HG02973 (cell line): ENCODE results near the gene DNAH6.

ENCODE experiments used
- ATAC-seq: cut with Tn5 transposase; IDR thresholded peaks from one replicate; pipeline ENCODE4 v1.9.1; 2021; ENCODE audit warnings: moderate library complexity; ENCODE audit not compliant: unreplicated experiment

The DNAH6 gene

GRCh38 chr2:84628486-84628885 is 112.2 kb downstream of the DNAH6 start:
- no peak for ATAC-seq

DNA sequence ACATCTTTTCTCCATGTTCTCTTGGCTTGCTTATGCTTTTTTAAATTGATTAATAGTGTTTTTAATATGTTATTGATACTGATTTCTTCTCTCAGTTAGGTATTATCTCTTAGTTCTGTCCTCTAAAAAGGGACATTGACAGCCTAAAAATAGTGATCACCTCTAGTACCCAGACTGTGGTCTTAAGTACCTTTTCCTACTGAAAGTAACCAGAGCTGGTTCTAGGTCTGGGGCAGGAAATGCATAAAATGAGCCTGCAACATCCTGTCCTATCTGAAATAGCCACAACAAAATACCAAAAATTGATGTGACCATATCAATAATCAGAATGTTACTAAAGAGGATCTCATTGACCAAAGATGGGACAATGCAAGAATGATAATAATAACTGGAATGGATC is 113.3 kb downstream of the DNAH6 start:
- no peak for ATAC-seq

DNA sequence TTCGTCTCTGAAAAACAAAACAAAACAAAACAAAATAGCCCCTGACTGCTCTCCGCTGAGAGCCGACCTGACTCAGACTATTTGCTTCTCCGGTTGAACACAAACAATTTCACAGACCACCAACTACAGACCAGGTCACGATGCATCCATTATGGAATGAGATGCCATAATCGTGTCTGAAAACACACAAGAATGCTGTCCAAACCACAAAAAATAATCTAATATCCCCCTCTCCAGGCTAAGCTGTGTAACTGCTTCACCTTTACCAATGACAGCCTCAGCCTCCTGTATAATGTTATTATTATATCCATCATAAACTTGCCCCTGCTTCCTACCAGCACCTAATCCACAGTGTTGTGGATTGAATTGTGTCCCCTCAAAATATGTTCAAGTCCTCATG is 114.7 kb downstream of the DNAH6 start:
- ATAC-seq = no peak

DNA sequence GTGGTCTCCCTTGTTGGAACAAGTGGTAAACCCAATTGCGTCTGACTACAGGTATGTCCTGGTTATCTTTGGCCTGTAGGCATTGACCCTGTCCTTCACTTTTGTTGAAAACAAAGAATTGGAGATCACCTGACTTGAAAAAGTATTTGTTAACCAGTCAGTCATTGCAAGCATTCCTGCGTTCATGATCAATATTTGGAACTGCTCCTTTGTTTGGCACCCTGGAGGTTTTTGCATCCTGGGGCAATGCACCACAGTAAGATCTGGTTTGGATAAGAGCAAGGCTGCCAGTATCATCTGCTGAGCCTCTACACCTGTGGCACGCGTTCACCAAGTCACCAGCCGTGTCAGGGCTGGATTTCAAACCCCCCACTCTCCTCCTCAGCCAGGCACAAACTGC is 115.7 kb downstream of the DNAH6 start:
- ATAC-seq = no peak

DNA sequence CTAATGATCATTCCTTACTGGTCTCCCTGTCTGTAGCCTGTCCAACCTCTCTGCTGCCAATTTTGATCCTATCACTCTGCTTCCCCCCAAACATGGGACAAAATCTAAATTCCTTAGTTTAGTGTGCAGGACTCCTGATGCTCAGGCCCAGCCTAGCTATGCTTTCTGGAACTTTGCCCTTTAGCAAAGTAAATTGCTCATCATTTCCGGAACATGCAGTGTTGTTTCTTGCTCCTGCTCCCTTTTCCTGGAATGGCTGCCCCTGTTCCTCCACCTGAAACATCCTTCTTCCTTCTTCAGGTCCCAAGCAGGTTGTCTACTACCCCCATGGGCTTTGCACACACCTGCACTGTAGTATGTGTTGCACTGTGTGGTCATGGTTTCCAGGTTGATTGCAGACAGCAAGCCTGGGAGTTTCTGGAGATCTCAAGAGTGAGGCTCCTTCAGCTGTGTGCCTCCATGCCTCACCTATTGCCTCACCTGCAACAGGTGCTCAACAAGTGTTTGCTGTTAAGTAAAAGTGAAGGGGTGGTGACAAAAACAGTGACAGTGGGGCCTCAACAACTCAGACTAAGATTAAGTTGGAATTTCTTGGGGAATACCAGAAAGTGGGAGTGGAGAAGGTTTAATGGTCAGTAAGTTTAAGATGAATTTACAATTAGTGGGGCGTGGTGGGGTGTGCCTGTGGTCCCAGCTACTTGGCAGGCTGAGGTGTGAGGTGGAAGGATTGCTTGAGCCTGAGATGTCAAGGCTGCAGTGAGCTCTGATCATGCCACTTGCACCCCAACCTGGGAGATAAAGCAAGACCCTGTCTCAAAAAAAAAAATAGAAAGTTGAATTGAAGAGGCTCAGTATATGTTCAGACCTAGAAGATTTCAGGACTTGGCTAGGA is 120.0 kb downstream of the DNAH6 start:
- no peak for ATAC-seq

GRCh38 chr2:84639751-84640150 is 123.5 kb downstream of the DNAH6 start:
- ATAC-seq = no peak

- ATAC-seq = no peak
Measured at GRCh38 chr2:84640411-84640810, 124.1 kb downstream of the DNAH6 start.

- ATAC-seq = no peak
Measured at GRCh38 chr2:84641021-84641420, 124.7 kb downstream of the DNAH6 start.

- ATAC-seq = no peak
Measured at GRCh38 chr2:84643991-84644390, 127.7 kb downstream of the DNAH6 start.

GRCh38 chr2:84646514-84646913 is 130.2 kb downstream of the DNAH6 start:
- no peak for ATAC-seq

- ATAC-seq = no peak
Measured at GRCh38 chr2:84647267-84647666, 131.0 kb downstream of the DNAH6 start.

- no peak for ATAC-seq
Measured at GRCh38 chr2:84649058-84649457, 132.8 kb downstream of the DNAH6 start.

GRCh38 chr2:84649487-84650142 is 133.3 kb downstream of the DNAH6 start:
- no peak for ATAC-seq

- ATAC-seq = no peak
Measured at GRCh38 chr2:84652431-84652830, 136.1 kb downstream of the DNAH6 start.

DNA sequence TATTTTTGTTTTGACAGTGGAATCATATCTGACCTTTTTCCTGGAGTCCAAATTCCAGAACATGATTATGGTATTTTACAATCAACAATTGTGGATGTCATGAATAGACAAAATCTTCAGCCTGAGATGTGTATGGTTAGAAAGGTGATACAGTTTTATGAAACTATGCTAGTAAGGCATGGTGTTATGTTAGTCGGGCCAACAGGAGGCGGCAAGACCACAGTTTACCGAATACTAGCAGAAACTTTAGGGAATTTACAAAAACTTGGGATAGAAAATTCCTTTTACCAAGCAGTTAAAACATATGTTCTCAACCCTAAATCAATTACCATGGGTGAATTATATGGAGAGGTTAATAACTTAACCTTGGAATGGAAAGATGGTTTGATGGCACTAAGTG is 137.0 kb downstream of the DNAH6 start:
- no peak for ATAC-seq

DNA sequence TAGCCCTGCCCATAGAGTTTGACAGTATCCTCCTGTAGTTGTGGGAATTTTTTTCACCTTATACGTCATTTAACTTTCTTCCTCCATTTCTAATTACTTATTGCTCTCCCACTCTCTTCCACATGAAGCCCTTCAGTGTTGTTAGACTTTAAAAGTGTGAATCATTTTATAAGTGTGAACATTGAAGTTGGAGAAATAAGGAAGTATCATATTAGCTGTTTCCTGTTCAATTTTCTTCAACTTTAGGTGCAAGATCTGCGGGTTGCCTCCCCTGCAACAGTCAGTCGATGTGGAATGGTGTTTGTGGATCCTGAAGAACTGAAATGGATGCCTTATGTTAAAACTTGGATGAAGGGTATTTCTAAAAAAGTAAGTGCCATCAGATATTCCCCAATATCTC is 138.1 kb downstream of the DNAH6 start:
- no peak for ATAC-seq

DNA sequence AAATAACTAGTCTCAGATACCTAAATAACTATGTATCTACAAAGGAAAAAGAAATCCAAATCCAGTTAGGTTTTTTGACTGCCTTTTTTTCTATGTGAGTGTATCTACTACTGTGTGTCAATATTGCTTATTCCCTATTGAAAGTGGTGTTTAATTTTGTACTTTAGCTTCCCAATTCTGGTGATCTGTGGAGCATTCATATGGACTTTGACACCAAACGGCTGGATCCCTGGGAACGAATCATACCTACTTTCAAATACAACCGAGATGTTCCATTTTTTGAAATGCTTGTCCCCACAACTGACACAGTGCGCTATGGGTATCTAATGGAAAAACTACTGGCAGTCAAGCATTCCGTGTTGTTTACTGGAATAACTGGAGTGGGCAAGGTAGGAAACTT is 152.8 kb downstream of the DNAH6 start:
- ATAC-seq = no peak

GRCh38 chr2:84674099-84674498 is 157.8 kb downstream of the DNAH6 start:
- no peak for ATAC-seq

DNA sequence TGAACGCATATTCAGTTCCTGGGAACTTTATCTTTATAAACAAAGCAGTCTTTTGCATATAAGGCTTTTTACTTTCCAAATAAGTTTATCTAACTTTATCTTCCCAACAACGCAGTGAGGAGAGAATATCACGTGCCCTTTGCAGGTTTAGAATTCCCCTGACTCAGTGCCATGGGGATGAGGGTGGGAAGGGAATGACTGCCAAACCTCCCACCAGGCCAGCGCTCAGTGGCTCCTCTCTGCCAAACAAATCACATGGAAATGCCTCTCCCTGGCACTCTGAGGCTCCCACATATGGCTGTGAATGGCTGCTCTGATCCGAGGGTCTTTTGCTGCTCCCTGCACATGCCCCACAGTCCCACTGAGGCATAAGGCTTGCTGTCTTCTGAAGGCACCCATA is 158.3 kb downstream of the DNAH6 start:
- no peak for ATAC-seq

- ATAC-seq = no peak
Measured at GRCh38 chr2:84676295-84676694, 160.0 kb downstream of the DNAH6 start.

GRCh38 chr2:84678214-84678613 is 161.9 kb downstream of the DNAH6 start:
- no peak for ATAC-seq

DNA sequence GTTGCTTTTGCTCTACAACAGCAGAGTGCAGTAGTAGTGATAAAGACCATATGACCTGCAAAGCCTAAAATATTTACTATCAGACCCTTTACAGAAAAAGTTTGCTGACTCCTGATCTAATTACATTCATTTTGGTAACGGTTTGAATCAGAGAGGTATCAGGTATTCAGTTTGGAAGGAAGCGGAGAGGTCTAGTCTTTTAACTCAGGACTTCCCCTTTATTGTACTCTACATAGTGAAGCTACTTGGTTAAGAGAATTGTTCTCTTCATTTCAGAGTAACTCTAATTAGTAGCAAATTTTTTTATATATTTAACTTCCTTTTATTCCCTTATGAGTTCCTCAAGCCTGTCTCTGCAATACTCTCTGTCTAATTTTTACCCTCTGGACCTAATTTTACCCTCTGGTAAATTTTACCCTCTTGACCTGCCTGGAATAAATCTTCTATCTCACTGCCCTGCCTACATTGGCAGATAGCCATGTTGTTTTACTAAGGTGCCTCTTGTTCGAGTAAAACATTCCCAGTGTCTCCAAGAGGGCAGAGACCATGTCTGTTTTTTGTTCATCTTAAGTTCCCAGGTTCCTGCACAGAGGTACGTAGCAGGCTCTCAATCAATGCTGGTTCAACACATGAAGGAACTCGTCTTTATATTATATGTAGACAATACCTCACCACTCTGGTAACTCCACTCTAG is 170.6 kb downstream of the DNAH6 start:
- ATAC-seq = no peak
